Measurements from ENCODE around the gene CA5A. TPM values are rescaled to one million over a fixed set of nuclear protein-coding genes. Genes with fewer than 3 reads are reported as not detected.

Gene CA5A
- total and polyA plus RNA-seq, 2 experiments from 2014 or later: not detected

DNA sequence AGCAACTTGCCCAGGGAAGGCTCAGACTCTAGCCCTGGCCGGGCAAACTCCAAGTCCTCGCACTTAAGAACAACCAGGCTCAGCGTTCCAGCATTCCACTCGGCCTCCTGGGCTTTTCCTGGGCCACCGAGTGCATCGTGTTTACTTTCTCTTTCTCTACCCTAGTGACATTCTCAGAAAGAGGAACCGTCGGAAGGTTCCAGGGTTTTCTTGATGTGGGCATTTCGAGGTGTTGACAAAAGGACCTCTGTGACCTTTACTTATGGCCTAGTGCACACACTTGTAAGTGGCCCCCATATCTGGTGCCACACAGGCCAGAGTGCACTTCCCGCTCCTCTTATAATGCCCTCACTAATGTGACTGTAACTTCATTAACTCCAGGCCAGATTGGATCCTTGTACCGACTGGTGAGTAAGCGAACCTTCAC is 11.8 kb upstream of the CA5A start:
- no peaks in the 10 kb centered on the region for H3K36me3 ChIP-seq (ENCODE audit: insufficient read depth)
- Mint-ChIP-seq H3K36me3 (ENCODE audit: low read depth) (peaks cover 5% of the 10 kb centered on the region; the same call in 2 of the 3 replicates), H3K9me3 (no peaks in the 10 kb centered on the region), H3K4me3 (no peak overlapping the region), H3K27ac (peak overlapping the region; percentile 55; the same call in 1 of the 2 replicates), H3K27me3 (ENCODE audit: insufficient read depth, low read depth, poor library complexity) (peaks cover 21% of the 10 kb centered on the region), H3K4me1 (peaks cover 36% of the 10 kb centered on the region)
- H3K27ac ChIP-seq (ENCODE audit: low read depth): no peak overlapping the region
- no peaks in the 10 kb centered on the region for H3K9me2 ChIP-seq (ENCODE audit: insufficient read depth)
- H4K20me1 ChIP-seq (replicated peaks; ENCODE audit: insufficient read depth): peaks cover 7% of the 10 kb centered on the region; the same call in 1 of the 2 replicates
- no peak overlapping the region for H3K4me3 ChIP-seq
- peaks cover 10% of the 10 kb centered on the region for H3K4me1 ChIP-seq (ENCODE audit: insufficient read depth)
- no peak for ATAC-seq
- no peak overlapping the region for H2AFZ ChIP-seq
- 0 out of 2 replicates have a peak, but pooled peaks cover 3% of the 10 kb centered on the region for H3F3A ChIP-seq (replicated peaks; ENCODE audit: low read depth)
- H3K4me2 ChIP-seq: no peak overlapping the region
- TF ChIP-seq, protein P1, sequence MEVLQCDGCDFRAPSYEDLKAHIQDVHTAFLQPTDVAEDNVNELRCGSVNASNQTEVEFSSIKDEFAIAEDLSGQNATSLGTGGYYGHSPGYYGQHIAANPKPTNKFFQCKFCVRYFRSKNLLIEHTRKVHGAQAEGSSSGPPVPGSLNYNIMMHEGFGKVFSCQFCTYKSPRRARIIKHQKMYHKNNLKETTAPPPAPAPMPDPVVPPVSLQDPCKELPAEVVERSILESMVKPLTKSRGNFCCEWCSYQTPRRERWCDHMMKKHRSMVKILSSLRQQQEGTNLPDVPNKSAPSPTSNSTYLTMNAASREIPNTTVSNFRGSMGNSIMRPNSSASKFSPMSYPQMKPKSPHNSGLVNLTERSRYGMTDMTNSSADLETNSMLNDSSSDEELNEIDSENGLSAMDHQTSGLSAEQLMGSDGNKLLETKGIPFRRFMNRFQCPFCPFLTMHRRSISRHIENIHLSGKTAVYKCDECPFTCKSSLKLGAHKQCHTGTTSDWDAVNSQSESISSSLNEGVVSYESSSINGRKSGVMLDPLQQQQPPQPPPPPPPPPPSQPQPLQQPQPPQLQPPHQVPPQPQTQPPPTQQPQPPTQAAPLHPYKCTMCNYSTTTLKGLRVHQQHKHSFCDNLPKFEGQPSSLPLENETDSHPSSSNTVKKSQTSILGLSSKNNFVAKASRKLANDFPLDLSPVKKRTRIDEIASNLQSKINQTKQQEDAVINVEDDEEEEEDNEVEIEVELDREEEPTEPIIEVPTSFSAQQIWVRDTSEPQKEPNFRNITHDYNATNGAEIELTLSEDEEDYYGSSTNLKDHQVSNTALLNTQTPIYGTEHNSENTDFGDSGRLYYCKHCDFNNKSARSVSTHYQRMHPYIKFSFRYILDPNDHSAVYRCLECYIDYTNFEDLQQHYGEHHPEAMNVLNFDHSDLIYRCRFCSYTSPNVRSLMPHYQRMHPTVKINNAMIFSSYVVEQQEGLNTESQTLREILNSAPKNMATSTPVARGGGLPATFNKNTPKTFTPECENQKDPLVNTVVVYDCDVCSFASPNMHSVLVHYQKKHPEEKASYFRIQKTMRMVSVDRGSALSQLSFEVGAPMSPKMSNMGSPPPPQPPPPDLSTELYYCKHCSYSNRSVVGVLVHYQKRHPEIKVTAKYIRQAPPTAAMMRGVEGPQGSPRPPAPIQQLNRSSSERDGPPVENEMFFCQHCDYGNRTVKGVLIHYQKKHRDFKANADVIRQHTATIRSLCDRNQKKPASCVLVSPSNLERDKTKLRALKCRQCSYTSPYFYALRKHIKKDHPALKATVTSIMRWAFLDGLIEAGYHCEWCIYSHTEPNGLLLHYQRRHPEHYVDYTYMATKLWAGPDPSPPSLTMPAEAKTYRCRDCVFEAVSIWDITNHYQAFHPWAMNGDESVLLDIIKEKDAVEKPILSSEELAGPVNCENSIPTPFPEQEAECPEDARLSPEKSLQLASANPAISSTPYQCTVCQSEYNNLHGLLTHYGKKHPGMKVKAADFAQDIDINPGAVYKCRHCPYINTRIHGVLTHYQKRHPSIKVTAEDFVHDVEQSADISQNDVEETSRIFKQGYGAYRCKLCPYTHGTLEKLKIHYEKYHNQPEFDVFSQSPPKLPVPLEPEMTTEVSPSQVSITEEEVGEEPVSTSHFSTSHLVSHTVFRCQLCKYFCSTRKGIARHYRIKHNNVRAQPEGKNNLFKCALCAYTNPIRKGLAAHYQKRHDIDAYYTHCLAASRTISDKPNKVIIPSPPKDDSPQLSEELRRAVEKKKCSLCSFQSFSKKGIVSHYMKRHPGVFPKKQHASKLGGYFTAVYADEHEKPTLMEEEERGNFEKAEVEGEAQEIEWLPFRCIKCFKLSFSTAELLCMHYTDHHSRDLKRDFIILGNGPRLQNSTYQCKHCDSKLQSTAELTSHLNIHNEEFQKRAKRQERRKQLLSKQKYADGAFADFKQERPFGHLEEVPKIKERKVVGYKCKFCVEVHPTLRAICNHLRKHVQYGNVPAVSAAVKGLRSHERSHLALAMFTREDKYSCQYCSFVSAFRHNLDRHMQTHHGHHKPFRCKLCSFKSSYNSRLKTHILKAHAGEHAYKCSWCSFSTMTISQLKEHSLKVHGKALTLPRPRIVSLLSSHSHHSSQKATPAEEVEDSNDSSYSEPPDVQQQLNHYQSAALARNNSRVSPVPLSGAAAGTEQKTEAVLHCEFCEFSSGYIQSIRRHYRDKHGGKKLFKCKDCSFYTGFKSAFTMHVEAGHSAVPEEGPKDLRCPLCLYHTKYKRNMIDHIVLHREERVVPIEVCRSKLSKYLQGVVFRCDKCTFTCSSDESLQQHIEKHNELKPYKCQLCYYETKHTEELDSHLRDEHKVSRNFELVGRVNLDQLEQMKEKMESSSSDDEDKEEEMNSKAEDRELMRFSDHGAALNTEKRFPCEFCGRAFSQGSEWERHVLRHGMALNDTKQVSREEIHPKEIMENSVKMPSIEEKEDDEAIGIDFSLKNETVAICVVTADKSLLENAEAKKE (CRISPR knock-in tag; IDR thresholded peaks at IDR 0.05): no peak
- no peak for TF ChIP-seq CTCF (conservative IDR thresholded peaks at IDR 0.05; ENCODE audit: low read depth in 2 of 2)
- TF ChIP-seq ZNF331 (CRISPR knock-in tag; IDR thresholded peaks at IDR 0.05; ENCODE audit: low read depth): no peak
- TF ChIP-seq STAT1 (IDR thresholded peaks at IDR 0.05; ENCODE audit: unreplicated experiment): no peak
- TF ChIP-seq JUNB (IDR thresholded peaks at IDR 0.05; ENCODE audit: unreplicated experiment): no peak
- TF ChIP-seq ZNF114 (CRISPR knock-in tag; IDR thresholded peaks at IDR 0.05): no peak
- TF ChIP-seq, protein P2, sequence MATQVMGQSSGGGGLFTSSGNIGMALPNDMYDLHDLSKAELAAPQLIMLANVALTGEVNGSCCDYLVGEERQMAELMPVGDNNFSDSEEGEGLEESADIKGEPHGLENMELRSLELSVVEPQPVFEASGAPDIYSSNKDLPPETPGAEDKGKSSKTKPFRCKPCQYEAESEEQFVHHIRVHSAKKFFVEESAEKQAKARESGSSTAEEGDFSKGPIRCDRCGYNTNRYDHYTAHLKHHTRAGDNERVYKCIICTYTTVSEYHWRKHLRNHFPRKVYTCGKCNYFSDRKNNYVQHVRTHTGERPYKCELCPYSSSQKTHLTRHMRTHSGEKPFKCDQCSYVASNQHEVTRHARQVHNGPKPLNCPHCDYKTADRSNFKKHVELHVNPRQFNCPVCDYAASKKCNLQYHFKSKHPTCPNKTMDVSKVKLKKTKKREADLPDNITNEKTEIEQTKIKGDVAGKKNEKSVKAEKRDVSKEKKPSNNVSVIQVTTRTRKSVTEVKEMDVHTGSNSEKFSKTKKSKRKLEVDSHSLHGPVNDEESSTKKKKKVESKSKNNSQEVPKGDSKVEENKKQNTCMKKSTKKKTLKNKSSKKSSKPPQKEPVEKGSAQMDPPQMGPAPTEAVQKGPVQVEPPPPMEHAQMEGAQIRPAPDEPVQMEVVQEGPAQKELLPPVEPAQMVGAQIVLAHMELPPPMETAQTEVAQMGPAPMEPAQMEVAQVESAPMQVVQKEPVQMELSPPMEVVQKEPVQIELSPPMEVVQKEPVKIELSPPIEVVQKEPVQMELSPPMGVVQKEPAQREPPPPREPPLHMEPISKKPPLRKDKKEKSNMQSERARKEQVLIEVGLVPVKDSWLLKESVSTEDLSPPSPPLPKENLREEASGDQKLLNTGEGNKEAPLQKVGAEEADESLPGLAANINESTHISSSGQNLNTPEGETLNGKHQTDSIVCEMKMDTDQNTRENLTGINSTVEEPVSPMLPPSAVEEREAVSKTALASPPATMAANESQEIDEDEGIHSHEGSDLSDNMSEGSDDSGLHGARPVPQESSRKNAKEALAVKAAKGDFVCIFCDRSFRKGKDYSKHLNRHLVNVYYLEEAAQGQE (IDR thresholded peaks at IDR 0.05; ENCODE audit: unreplicated experiment): no peak
- no peak for TF ChIP-seq EZH2 (IDR thresholded peaks at IDR 0.05; ENCODE audit: low read depth, unreplicated experiment)
- TF ChIP-seq EZH2phosphoT487 (IDR thresholded peaks at IDR 0.05; ENCODE audit: unreplicated experiment): no peak
- H3K79me2 ChIP-seq (replicated peaks; ENCODE audit: insufficient read depth): peaks cover 14% of the 10 kb centered on the region
- DNase-seq (ENCODE audit: low spot score): no peak
- H3K27me3 ChIP-seq (ENCODE audit: insufficient read depth): no peaks in the 10 kb centered on the region

Measured in GM23338 (cell line).